ENCODE data around the gene FILIP1L.

The FILIP1L gene

GRCh38 chr3:100114413-100115030 is at the start of gene FILIP1L:
TSS of gene FILIP1L (minus strand) at chr3:100114501.
- Mint-ChIP-seq H3K9me3 (no peaks in the 10 kb centered on the region), H3K27ac (no peak within 1 kb of the TSS), H3K4me1 (ENCODE audit: low read depth) (peaks cover 12% of the 10 kb centered on the region), H3K4me3 (no peak within 1 kb of the TSS), H3K27me3 (peaks cover 1% of the 10 kb centered on the region), H3K36me3 (ENCODE audit: low read depth) (no peaks in the 10 kb centered on the region)
- intact Hi-C loops (cut with micrococcal nuclease) = no loop called here

GRCh38 chr3:100163787-100164186 is 49.5 kb upstream of the FILIP1L start:
- H3K27me3 Mint-ChIP-seq = no peaks in the 10 kb centered on the region
- H3K36me3 Mint-ChIP-seq (ENCODE audit: low read depth) = no peaks in the 10 kb centered on the region
- H3K4me3 Mint-ChIP-seq = no peak overlapping the region
- H3K9me3 Mint-ChIP-seq = no peaks in the 10 kb centered on the region
- no peak overlapping the region for H3K27ac Mint-ChIP-seq
- intact Hi-C loops (cut with micrococcal nuclease) = no loop called here
- H3K4me1 Mint-ChIP-seq (ENCODE audit: low read depth) = no peaks in the 10 kb centered on the region

- H3K4me3 Mint-ChIP-seq = no peak overlapping the region
- no peaks in the 10 kb centered on the region for H3K27me3 Mint-ChIP-seq
- peaks cover 11% of the 10 kb centered on the region for H3K36me3 Mint-ChIP-seq (ENCODE audit: low read depth)
Observed at GRCh38 chr3:100160521-100160920, 46.2 kb upstream of the FILIP1L start.

GRCh38 chr3:100159331-100160153 is 45.2 kb upstream of the FILIP1L start:
- Mint-ChIP-seq H3K27me3 (no peaks in the 10 kb centered on the region), H3K4me1 (ENCODE audit: low read depth) (no peaks in the 10 kb centered on the region), H3K4me3 (no peak overlapping the region), H3K9me3 (peaks cover 22% of the 10 kb centered on the region), H3K27ac (no peak overlapping the region), H3K36me3 (ENCODE audit: low read depth) (peaks cover 17% of the 10 kb centered on the region)
- intact Hi-C loops (cut with micrococcal nuclease) = no loop called here

More at GRCh38 chr3:100160521-100160920, 46.2 kb upstream of the FILIP1L start:
- intact Hi-C loops (cut with micrococcal nuclease) = no loop called here
- no peaks in the 10 kb centered on the region for H3K4me1 Mint-ChIP-seq (ENCODE audit: low read depth)
- peaks cover 12% of the 10 kb centered on the region for H3K9me3 Mint-ChIP-seq
- no peak overlapping the region for H3K27ac Mint-ChIP-seq

GRCh38 chr3:100158918-100159330 is 44.6 kb upstream of the FILIP1L start:
- Mint-ChIP-seq H3K4me1 (ENCODE audit: low read depth) (no peaks in the 10 kb centered on the region), H3K27ac (no peak overlapping the region), H3K4me3 (no peak overlapping the region), H3K36me3 (ENCODE audit: low read depth) (peaks cover 17% of the 10 kb centered on the region), H3K27me3 (no peaks in the 10 kb centered on the region), H3K9me3 (peaks cover 22% of the 10 kb centered on the region)
- intact Hi-C loops (cut with micrococcal nuclease) = no loop called here

- Mint-ChIP-seq H3K9me3 (peaks cover 22% of the 10 kb centered on the region), H3K36me3 (ENCODE audit: low read depth) (peaks cover 17% of the 10 kb centered on the region), H3K27ac (no peak overlapping the region), H3K27me3 (no peaks in the 10 kb centered on the region), H3K4me1 (ENCODE audit: low read depth) (no peaks in the 10 kb centered on the region), H3K4me3 (no peak overlapping the region)
- intact Hi-C loops (cut with micrococcal nuclease) = no loop called here
Observed at GRCh38 chr3:100157685-100158084, 43.4 kb upstream of the FILIP1L start.

- Mint-ChIP-seq H3K36me3 (ENCODE audit: low read depth) (peaks cover 17% of the 10 kb centered on the region), H3K27me3 (no peaks in the 10 kb centered on the region), H3K4me3 (no peak overlapping the region), H3K9me3 (peaks cover 22% of the 10 kb centered on the region), H3K4me1 (ENCODE audit: low read depth) (no peaks in the 10 kb centered on the region), H3K27ac (no peak overlapping the region)
- intact Hi-C loops (cut with micrococcal nuclease) = no loop called here
Observed at GRCh38 chr3:100155590-100155989, 41.3 kb upstream of the FILIP1L start.

GRCh38 chr3:100155128-100155527 is 40.8 kb upstream of the FILIP1L start:
- H3K27me3 Mint-ChIP-seq = no peaks in the 10 kb centered on the region
- intact Hi-C loops (cut with micrococcal nuclease) = no loop called here
- H3K36me3 Mint-ChIP-seq (ENCODE audit: low read depth) = peaks cover 17% of the 10 kb centered on the region
- no peaks in the 10 kb centered on the region for H3K4me1 Mint-ChIP-seq (ENCODE audit: low read depth)
- H3K4me3 Mint-ChIP-seq = no peak overlapping the region
- peaks cover 22% of the 10 kb centered on the region for H3K9me3 Mint-ChIP-seq
- H3K27ac Mint-ChIP-seq = no peak overlapping the region

GRCh38 chr3:100154171-100154570 is 39.9 kb upstream of the FILIP1L start:
- H3K27me3 Mint-ChIP-seq = no peaks in the 10 kb centered on the region
- no peak overlapping the region for H3K4me3 Mint-ChIP-seq
- no peak overlapping the region for H3K27ac Mint-ChIP-seq
- intact Hi-C loops (cut with micrococcal nuclease) = no loop called here
- peaks cover 25% of the 10 kb centered on the region for H3K36me3 Mint-ChIP-seq (ENCODE audit: low read depth)
- H3K4me1 Mint-ChIP-seq (ENCODE audit: low read depth) = no peaks in the 10 kb centered on the region
- H3K9me3 Mint-ChIP-seq = peaks cover 22% of the 10 kb centered on the region

GRCh38 chr3:100151024-100151707 is 36.9 kb upstream of the FILIP1L start:
- Mint-ChIP-seq H3K36me3 (ENCODE audit: low read depth) (peaks cover 15% of the 10 kb centered on the region), H3K4me1 (ENCODE audit: low read depth) (no peaks in the 10 kb centered on the region), H3K9me3 (peaks cover 12% of the 10 kb centered on the region), H3K4me3 (no peak overlapping the region), H3K27me3 (no peaks in the 10 kb centered on the region), H3K27ac (no peak overlapping the region)
- intact Hi-C loops (cut with micrococcal nuclease) = no loop called here

GRCh38 chr3:100150473-100150872 is 36.2 kb upstream of the FILIP1L start:
- H3K36me3 Mint-ChIP-seq (ENCODE audit: low read depth) = peaks cover 14% of the 10 kb centered on the region
- H3K4me3 Mint-ChIP-seq = no peak overlapping the region
- H3K4me1 Mint-ChIP-seq (ENCODE audit: low read depth) = no peaks in the 10 kb centered on the region
- H3K27me3 Mint-ChIP-seq = no peaks in the 10 kb centered on the region
- H3K9me3 Mint-ChIP-seq = peaks cover 9% of the 10 kb centered on the region
- intact Hi-C loops (cut with micrococcal nuclease) = no loop called here
- H3K27ac Mint-ChIP-seq = no peak overlapping the region

GRCh38 chr3:100149713-100150415 is 35.6 kb upstream of the FILIP1L start:
- no peaks in the 10 kb centered on the region for H3K27me3 Mint-ChIP-seq
- H3K36me3 Mint-ChIP-seq (ENCODE audit: low read depth) = peaks cover 8% of the 10 kb centered on the region
- no peak overlapping the region for H3K4me3 Mint-ChIP-seq
- no peaks in the 10 kb centered on the region for H3K4me1 Mint-ChIP-seq (ENCODE audit: low read depth)
- H3K9me3 Mint-ChIP-seq = peaks cover 3% of the 10 kb centered on the region
- no peak overlapping the region for H3K27ac Mint-ChIP-seq
- intact Hi-C loops (cut with micrococcal nuclease) = no loop called here

- Mint-ChIP-seq H3K36me3 (ENCODE audit: low read depth) (peaks cover 8% of the 10 kb centered on the region), H3K4me1 (ENCODE audit: low read depth) (no peaks in the 10 kb centered on the region), H3K4me3 (no peak overlapping the region), H3K27ac (no peak overlapping the region), H3K9me3 (peaks cover 2% of the 10 kb centered on the region), H3K27me3 (no peaks in the 10 kb centered on the region)
- intact Hi-C loops (cut with micrococcal nuclease) = no loop called here
Observed at GRCh38 chr3:100149130-100149529, 34.8 kb upstream of the FILIP1L start.

All from dendritic cell treated with granulocyte-macrophage colony-stimulating factor and Interleukin-4, amounts not matched to agents 40 ng/mL and 50 ng/mL, for 4 days (primary cell).